A549 (cell line): ENCODE results near the gene METTL27. TPM values are rescaled to one million over a fixed set of nuclear protein-coding genes. Genes with fewer than 3 reads are reported as not detected.

ENCODE experiments used
- ATAC-seq, 2 experiments: fragments of 200-7000 bp in 1 of 2; fragments of >200 bp in 1 of 2; cut with Nextera tagmentation in 1 of 2; cut with Tn5 transposase in 1 of 2; 3 replicates each; pipeline versions ENCODE4 v1.8.0 to v1.9.1; 2018 to 2020; ENCODE audit warnings: mild to moderate bottlenecking in 1 of 2, moderate library complexity in 1 of 2
- CTCF ChIA-PET: fragments of 300-600 bp; sonication (Branson Sonifier 250); formaldehyde crosslinking; extraction: SDS; loops from one replicate; lab custom pipeline; 2021; ENCODE audit warnings: antibody characterized with exemption, inconsistent platforms; lab: Yijun Ruan, JAX
- POLR2A ChIA-PET: fragments of 350-600 bp; formaldehyde crosslinking; extraction: SDS; loops from one replicate; lab custom pipeline; 2021; ENCODE audit warnings: antibody characterized with exemption, inconsistent platforms; lab: Yijun Ruan, JAX
- DNase-seq, 2 experiments: peaks; one replicate each; pipeline versions ENCODE4 v3.0.0 to v3.0.0-alpha.2; 2011 to 2016; ENCODE audit warnings: low read depth in 1 of 2, low spot score in 1 of 2
- FAIRE-seq: peaks from 2 replicates; lab custom pipeline; 2011; peaks lifted over from hg19 to GRCh38; lab: Jason Lieb, UNC
- H3K27ac ChIP-seq, 2 experiments: fragments of >200 bp; sonication (Bioruptor Twin); formaldehyde crosslinking; 3 replicates each; pipeline ENCODE4 v1.5.1; 2016 to 2017
- H3K4me1 ChIP-seq: fragments of >200 bp; sonication (Bioruptor Twin); formaldehyde crosslinking; 3 replicates; pipeline ENCODE4 v1.6.1; 2016
- H3K4me2 ChIP-seq: fragments of >200 bp; sonication (Bioruptor Twin); formaldehyde crosslinking; 3 replicates; pipeline ENCODE4 v1.6.1; 2016
- H3K4me3 ChIP-seq: fragments of >200 bp; sonication (Bioruptor Twin); formaldehyde crosslinking; 3 replicates; pipeline ENCODE4 v1.5.1; 2016
- H3K9me3 ChIP-seq: fragments of >200 bp; sonication (Bioruptor Twin); formaldehyde crosslinking; 3 replicates; pipeline ENCODE4 v1.6.1; 2016
- CBX2 ChIP-seq: fragments of 200-600 bp; sonication (generic); IDR thresholded peaks from 2 replicates; pipeline ENCODE4 v1.6.1; 2016; ENCODE audit warnings: low read depth, mild to moderate bottlenecking, borderline replicate concordance
- CBX8 ChIP-seq: fragments of 200-600 bp; sonication (generic); IDR thresholded peaks from 2 replicates; pipeline ENCODE4 v1.6.1; 2016
- EHF ChIP-seq: fragments of 250-450 bp; sonication (Bioruptor Pico); IDR thresholded peaks from 2 replicates; pipeline ENCODE4 v1.5.0; 2020; ENCODE audit warnings: mild to moderate bottlenecking
- EHMT2 ChIP-seq: fragments of 200-600 bp; sonication (generic); IDR thresholded peaks from 2 replicates; pipeline ENCODE4 v1.6.1; 2016; ENCODE audit warnings: antibody characterized with exemption, low read depth, mild to moderate bottlenecking, moderate library complexity
- GATA3 ChIP-seq: IDR thresholded peaks from 2 replicates; pipeline ENCODE4 v1.6.1; 2012; ENCODE audit warnings: borderline replicate concordance
- HOXB13 ChIP-seq: fragments of 250-450 bp; sonication (Bioruptor Pico); IDR thresholded peaks from 2 replicates; pipeline ENCODE4 v1.5.0; 2020; ENCODE audit warnings: low read depth, mild to moderate bottlenecking, moderate library complexity
- HOXB5 ChIP-seq: fragments of 250-450 bp; sonication (Bioruptor Pico); IDR thresholded peaks from 2 replicates; pipeline ENCODE4 v1.5.0; 2020; ENCODE audit warnings: mild to moderate bottlenecking, moderate library complexity
- JUNB ChIP-seq: fragments of >200 bp; sonication (Bioruptor Twin); formaldehyde crosslinking; IDR thresholded peaks from 2 replicates; pipeline ENCODE4 v1.6.1; 2016
- NFE2L2 ChIP-seq: fragments of 150-350 bp; conservative IDR thresholded peaks from 2 replicates; pipeline ENCODE4 v1.6.1; 2014; ENCODE audit warnings: low read length
- NPAS2 ChIP-seq: fragments of 250-450 bp; sonication (Bioruptor Pico); IDR thresholded peaks from 2 replicates; pipeline ENCODE4 v1.8.0; 2022; ENCODE audit warnings: mild to moderate bottlenecking, moderate library complexity, borderline replicate concordance
- NR3C1 ChIP-seq: fragments of >200 bp; sonication (Bioruptor Twin); formaldehyde crosslinking; IDR thresholded peaks from 3 replicates; pipeline ENCODE4 v1.6.1; 2017
- POLR2AphosphoS2 ChIP-seq: conservative IDR thresholded peaks from 2 replicates; pipeline ENCODE4 v1.6.1; 2012; ENCODE audit warnings: low read length, improper control_type of control experiment, inconsistent platforms
- RCOR1 ChIP-seq: fragments of 150-350 bp; IDR thresholded peaks from 2 replicates; pipeline ENCODE4 v1.6.1; 2014; ENCODE audit warnings: antibody characterized with exemption, low read length, low read depth
- TP53 ChIP-seq: fragments of 250-450 bp; sonication (Bioruptor Pico); IDR thresholded peaks from 2 replicates; pipeline ENCODE4 v1.5.0; 2021; ENCODE audit warnings: mild to moderate bottlenecking, moderate library complexity
- ZFP36 ChIP-seq: fragments of 450-650 bp; IDR thresholded peaks from 2 replicates; pipeline ENCODE4 v1.6.1; 2014; ENCODE audit warnings: borderline replicate concordance; ENCODE audit not compliant: partially characterized antibody
- ZSCAN20 ChIP-seq: fragments of 250-450 bp; sonication (Bioruptor Pico); IDR thresholded peaks from 2 replicates; pipeline ENCODE4 v1.8.0; 2022; ENCODE audit warnings: mild to moderate bottlenecking, moderate library complexity
- WGBS: methylation state at CpG from one replicate; pipeline ENCODE4 v1.1.6; 2017; ENCODE audit errors: missing lambda C conversion rate; 5-methylcytosine and 5-hydroxymethylcytosine counted together
- polyA plus RNA-seq, 4 experiments: library from polyadenylated mRNA; depleted of rRNA in 3 of 4; stranded (reverse); fragments of >200 nt; fragmentation: RNase III in 1 of 4; extraction: RNeasy Plus Mini Kit Qiagen cat#74134 plus additional on column Dnase treatment in 1 of 4; gene quantifications; 2 replicates in 3 of 4; 3 replicates in 1 of 4; pipeline ENCODE4 v1.2.3, GENCODE V29; 2011 to 2017
- TF ChIP-seq, protein P1 (sequence below): fragments of >200 bp; sonication (Bioruptor Twin); formaldehyde crosslinking; IDR thresholded peaks from 3 replicates; pipeline ENCODE4 v1.6.1; 2016
- TF ChIP-seq, protein P2 (sequence below): IDR thresholded peaks from 2 replicates; pipeline ENCODE4 v1.6.1; 2012; ENCODE audit warnings: low read depth, borderline replicate concordance
- TF ChIP-seq, protein P3 (sequence below): fragments of >200 bp; sonication (Bioruptor Twin); formaldehyde crosslinking; IDR thresholded peaks from 2 replicates; pipeline ENCODE4 v1.6.1; 2016

The METTL27 gene
- polyA plus RNA-seq, 2 of the 4 experiments (the other 2 are of a cell fraction): 4.1 to 4.9 TPM

DNA sequence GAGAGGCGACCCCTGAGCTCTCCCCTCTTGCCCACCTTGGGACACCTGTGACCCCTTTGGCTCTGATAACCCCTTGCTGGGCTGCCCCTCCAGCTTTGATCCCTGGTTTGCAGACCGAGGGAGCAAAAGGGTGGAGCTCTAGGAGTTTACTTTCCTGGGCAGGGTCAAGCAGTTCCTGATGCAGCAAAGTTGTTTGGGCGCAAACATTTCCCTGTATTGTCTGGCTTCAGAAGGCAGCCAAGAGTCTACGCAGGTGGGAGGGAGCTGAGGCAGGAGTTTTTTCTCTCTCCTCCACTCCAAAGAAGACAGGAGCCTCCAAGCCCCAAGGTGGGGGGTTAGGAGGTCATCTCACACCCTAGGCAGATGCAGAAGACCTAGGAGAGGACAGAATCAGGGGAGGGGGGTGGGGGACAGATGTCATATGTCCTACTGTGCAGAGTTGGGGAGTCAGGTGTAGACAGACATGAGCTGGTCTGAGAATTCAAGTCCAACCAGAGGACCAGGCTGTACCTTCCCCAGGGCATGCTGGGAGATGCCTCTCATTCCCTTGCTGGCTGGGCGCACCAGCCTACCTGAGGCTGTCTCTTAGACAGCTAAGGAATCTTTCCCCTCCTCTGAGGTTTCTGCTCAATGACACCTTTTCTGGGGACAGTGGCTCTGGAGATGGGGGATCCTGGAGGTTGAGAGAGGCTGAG is 39.2 kb upstream of the METTL27 start:
- Histone ChIP-seq H3K4me2 (0 out of 3 replicates have a peak overlapping the region, but pooled peaks have one; percentile 1), H3K4me3 (no peak overlapping the region), H3K4me1 (peaks cover 17% of the 10 kb centered on the region), H3K9me3 (no peaks in the 10 kb centered on the region), H3K27ac (no peak overlapping the region)
- CTCF ChIA-PET: interaction anchor here (0.6 to 4.3 kb wide), 10 partner anchors 10 to 152 kb away, joined by 3 to 25 read pairs (median 4); partner anchors contain the start of gene ELN
- ATAC-seq: peak; percentile 16 to 44; a peak in 4 of 6 replicates
- no peak for DNase-seq
- TF ChIP-seq, protein P1, sequence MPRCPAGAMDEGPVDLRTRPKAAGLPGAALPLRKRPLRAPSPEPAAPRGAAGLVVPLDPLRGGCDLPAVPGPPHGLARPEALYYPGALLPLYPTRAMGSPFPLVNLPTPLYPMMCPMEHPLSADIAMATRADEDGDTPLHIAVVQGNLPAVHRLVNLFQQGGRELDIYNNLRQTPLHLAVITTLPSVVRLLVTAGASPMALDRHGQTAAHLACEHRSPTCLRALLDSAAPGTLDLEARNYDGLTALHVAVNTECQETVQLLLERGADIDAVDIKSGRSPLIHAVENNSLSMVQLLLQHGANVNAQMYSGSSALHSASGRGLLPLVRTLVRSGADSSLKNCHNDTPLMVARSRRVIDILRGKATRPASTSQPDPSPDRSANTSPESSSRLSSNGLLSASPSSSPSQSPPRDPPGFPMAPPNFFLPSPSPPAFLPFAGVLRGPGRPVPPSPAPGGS: no peak
- TF ChIP-seq ZSCAN20 (CRISPR knock-in tag) (no peak), NR3C1 (no peak), EHF (CRISPR knock-in tag) (no peak), CBX2 (no peak), EHMT2 (no peak), TP53 (CRISPR knock-in tag) (no peak), HOXB13 (CRISPR knock-in tag) (no peak), GATA3 (no peak), NFE2L2 (no peak), JUNB (no peak), HOXB5 (CRISPR knock-in tag) (no peak), RCOR1 (no peak), CBX8 (no peak), ZFP36 (no peak), NPAS2 (CRISPR knock-in tag) (no peak), POLR2AphosphoS2 (no peak)
- TF ChIP-seq, protein P2, sequence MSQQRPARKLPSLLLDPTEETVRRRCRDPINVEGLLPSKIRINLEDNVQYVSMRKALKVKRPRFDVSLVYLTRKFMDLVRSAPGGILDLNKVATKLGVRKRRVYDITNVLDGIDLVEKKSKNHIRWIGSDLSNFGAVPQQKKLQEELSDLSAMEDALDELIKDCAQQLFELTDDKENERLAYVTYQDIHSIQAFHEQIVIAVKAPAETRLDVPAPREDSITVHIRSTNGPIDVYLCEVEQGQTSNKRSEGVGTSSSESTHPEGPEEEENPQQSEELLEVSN: no peak
- TF ChIP-seq, protein P3, sequence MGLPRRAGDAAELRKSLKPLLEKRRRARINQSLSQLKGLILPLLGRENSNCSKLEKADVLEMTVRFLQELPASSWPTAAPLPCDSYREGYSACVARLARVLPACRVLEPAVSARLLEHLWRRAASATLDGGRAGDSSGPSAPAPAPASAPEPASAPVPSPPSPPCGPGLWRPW: no peak
- FAIRE-seq: no peak
- WGBS: 28% methylated on average over 5 of the region's 5 CpGs
- POLR2A ChIA-PET: no interaction called here

DNA sequence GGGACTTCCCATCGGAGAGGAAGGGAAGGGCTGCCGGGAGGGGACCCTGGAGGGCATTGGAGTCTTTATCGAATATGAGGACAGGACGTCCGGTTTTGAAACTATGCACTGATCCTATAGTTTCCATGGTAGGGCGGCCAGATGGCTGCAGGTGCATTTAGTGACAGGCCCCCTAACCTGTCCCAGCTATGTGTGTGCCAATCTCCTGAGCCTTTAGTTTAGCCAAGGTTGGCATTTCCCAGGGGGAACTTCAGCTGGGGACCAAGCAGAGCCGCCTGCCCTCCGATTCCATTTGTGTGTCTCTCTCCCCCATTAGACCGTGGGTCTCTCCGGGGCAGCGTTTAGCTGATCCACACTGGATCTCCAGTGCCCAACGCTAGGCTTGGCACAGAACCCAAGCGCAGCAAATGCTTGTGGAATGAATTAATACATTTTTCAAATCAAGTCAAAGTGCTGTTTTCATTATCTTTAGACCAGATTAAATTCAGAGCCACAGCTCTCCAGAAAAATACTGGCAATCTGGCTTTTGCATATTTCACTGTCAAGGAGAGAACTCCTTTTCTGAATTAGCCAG is 38.5 kb upstream of the METTL27 start:
- POLR2A ChIA-PET: no interaction called here
- no peak overlapping the region for H3K27ac ChIP-seq
- no peak overlapping the region for H3K4me3 ChIP-seq
- TF ChIP-seq, protein P2: no peak
- TF ChIP-seq, all 56 proteins: peak for 0
- DNase-seq (no peak), ATAC-seq (peak in 1 of 2 experiments; percentile 18; a peak in 3 of 6 replicates), FAIRE-seq (no peak)
- WGBS: 69% methylated on average over 13 of the region's 13 CpGs
- Histone ChIP-seq H3K9me3 (no peaks in the 10 kb centered on the region), H3K4me2 (peak overlapping the region; percentile 36; the same call in 2 of the 3 replicates), H3K4me1 (peaks cover 17% of the 10 kb centered on the region)
- CTCF ChIA-PET: interaction anchor here (0.6 to 4.3 kb wide), 8 partner anchors 10 to 151 kb away, joined by 3 to 25 read pairs (median 4); partner anchors contain the start of gene ELN
